ENCODE data around the gene C1QL1.
A peak's percentile ranks its signal among the peaks of the same experiment; 100 is the strongest.

The C1QL1 gene

GRCh38 chr17:44968225-44969143 is at the start of gene C1QL1:
C1QL1 (minus strand) TSS chr17:44968303; CDS start chr17:44968048, 255 bp downstream.
- DNase-seq = peak; percentile 90

- DNase-seq = no peak
Observed at GRCh38 chr17:45016823-45017222, 48.7 kb upstream of the C1QL1 start.

GRCh38 chr17:45016237-45016636 is 48.1 kb upstream of the C1QL1 start:
- DNase-seq = no peak

GRCh38 chr17:45013021-45013997 is 45.2 kb upstream of the C1QL1 start:
- DNase-seq = no peak

- DNase-seq = no peak
Observed at GRCh38 chr17:45011767-45012166, 43.7 kb upstream of the C1QL1 start.

GRCh38 chr17:45009676-45010467 is 41.8 kb upstream of the C1QL1 start:
- no peak for DNase-seq

GRCh38 chr17:45008216-45008615 is 40.1 kb upstream of the C1QL1 start:
- DNase-seq = no peak

GRCh38 chr17:45006927-45007461 is 38.9 kb upstream of the C1QL1 start:
- DNase-seq = no peak

- DNase-seq = no peak
Observed at GRCh38 chr17:45005700-45006099, 37.6 kb upstream of the C1QL1 start.

- no peak for DNase-seq
Observed at GRCh38 chr17:45004388-45004787, 36.3 kb upstream of the C1QL1 start.

GRCh38 chr17:45003877-45004276 is 35.8 kb upstream of the C1QL1 start:
- DNase-seq = no peak

GRCh38 chr17:45001310-45001709 is 33.2 kb upstream of the C1QL1 start:
- no peak for DNase-seq

GRCh38 chr17:44999433-44999832 is 31.3 kb upstream of the C1QL1 start:
- no peak for DNase-seq

GRCh38 chr17:44998646-44999045 is 30.5 kb upstream of the C1QL1 start:
- DNase-seq = no peak

- no peak for DNase-seq
Observed at GRCh38 chr17:44997733-44998520, 29.8 kb upstream of the C1QL1 start.

GRCh38 chr17:44996304-44996703 is 28.2 kb upstream of the C1QL1 start:
- no peak for DNase-seq

- DNase-seq = no peak
Observed at GRCh38 chr17:44995436-44996001, 27.4 kb upstream of the C1QL1 start.

GRCh38 chr17:44992242-44992939 is 24.3 kb upstream of the C1QL1 start:
- no peak for DNase-seq

- DNase-seq = no peak
Observed at GRCh38 chr17:44990994-44991393, 22.9 kb upstream of the C1QL1 start.

GRCh38 chr17:44989552-44990138 is 21.5 kb upstream of the C1QL1 start:
- DNase-seq = no peak

All from activated CD4-positive, alpha-beta T cell treated with anti-CD3 and anti-CD28 coated beads, Interleukin-2, amount 50 U/mL, for 16 hours (primary cell).